GM21447 (cell line): Measurements from ENCODE around the gene SLC36A3.
A peak's percentile ranks its signal among the peaks of the same experiment; 100 is the strongest.
"Not testable (repeated sequence)": the region's sequence is repeated elsewhere in the genome, so short reads cannot be mapped to it uniquely, and the experiment has no call there.

Experiments used
- ATAC-seq: cut with Tn5 transposase; IDR thresholded peaks from one replicate; pipeline ENCODE4 v1.9.1; 2021; ENCODE audit not compliant: unreplicated experiment

The SLC36A3 gene

GRCh38 chr5:151240268-151240835 lies 63.2 kb downstream of the SLC36A3 start:
- ATAC-seq, result not testable (repeated sequence)

GRCh38 chr5:151239237-151239861 lies 64.2 kb downstream of the SLC36A3 start:
- no peak for ATAC-seq

GRCh38 chr5:151238303-151238741 lies 65.2 kb downstream of the SLC36A3 start:
- peak; percentile 45 for ATAC-seq

- no peak for ATAC-seq
Measured at GRCh38 chr5:151237685-151238084, 65.9 kb downstream of the SLC36A3 start.

GRCh38 chr5:151236888-151237287 lies 66.7 kb downstream of the SLC36A3 start:
- ATAC-seq, result no peak

GRCh38 chr5:151235239-151235571 lies 68.4 kb downstream of the SLC36A3 start:
- ATAC-seq, result not testable (repeated sequence)

- peak; percentile 59 for ATAC-seq
Measured at GRCh38 chr5:151234476-151235238, 68.9 kb downstream of the SLC36A3 start.

GRCh38 chr5:151233616-151234085 lies 69.9 kb downstream of the SLC36A3 start:
- peak; percentile 56 for ATAC-seq

- no peak for ATAC-seq
Measured at GRCh38 chr5:151231359-151231758, 72.2 kb downstream of the SLC36A3 start.

GRCh38 chr5:151230048-151230680 lies 73.4 kb downstream of the SLC36A3 start:
- ATAC-seq, result no peak

GRCh38 chr5:151228986-151229385 lies 74.6 kb downstream of the SLC36A3 start:
- ATAC-seq, result no peak

- ATAC-seq, result no peak
Measured at GRCh38 chr5:151227918-151228447, 75.6 kb downstream of the SLC36A3 start.
